DOHH2 (cell line): ENCODE data around the gene ADAMTSL1.

ENCODE experiments used
- EZH2phosphoT487 ChIP-seq: fragments of 200-600 bp; sonication (generic); IDR thresholded peaks from 2 replicates; pipeline ENCODE4 v1.6.1; 2017; ENCODE audit warnings: borderline replicate concordance, mild to moderate bottlenecking, antibody characterized with exemption, low read length, moderate library complexity, mixed read lengths
- TF ChIP-seq, protein P1 (sequence below): fragments of 200-600 bp; sonication (generic); IDR thresholded peaks from one replicate; pipeline ENCODE4 v1.5.1; 2014; ENCODE audit warnings: antibody characterized with exemption, mild to moderate bottlenecking, low read depth, low read length; ENCODE audit not compliant: poor library complexity, severe bottlenecking

- TF ChIP-seq, protein P1, sequence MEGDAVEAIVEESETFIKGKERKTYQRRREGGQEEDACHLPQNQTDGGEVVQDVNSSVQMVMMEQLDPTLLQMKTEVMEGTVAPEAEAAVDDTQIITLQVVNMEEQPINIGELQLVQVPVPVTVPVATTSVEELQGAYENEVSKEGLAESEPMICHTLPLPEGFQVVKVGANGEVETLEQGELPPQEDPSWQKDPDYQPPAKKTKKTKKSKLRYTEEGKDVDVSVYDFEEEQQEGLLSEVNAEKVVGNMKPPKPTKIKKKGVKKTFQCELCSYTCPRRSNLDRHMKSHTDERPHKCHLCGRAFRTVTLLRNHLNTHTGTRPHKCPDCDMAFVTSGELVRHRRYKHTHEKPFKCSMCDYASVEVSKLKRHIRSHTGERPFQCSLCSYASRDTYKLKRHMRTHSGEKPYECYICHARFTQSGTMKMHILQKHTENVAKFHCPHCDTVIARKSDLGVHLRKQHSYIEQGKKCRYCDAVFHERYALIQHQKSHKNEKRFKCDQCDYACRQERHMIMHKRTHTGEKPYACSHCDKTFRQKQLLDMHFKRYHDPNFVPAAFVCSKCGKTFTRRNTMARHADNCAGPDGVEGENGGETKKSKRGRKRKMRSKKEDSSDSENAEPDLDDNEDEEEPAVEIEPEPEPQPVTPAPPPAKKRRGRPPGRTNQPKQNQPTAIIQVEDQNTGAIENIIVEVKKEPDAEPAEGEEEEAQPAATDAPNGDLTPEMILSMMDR: peak; percentile 91
- TF ChIP-seq EZH2phosphoT487: no peak
These were observed 31.1 kb upstream of the ADAMTSL1 start for GRCh38 chr9:18442629-18443491.
